GM12872 (cell line): ENCODE data around the gene ELAPOR2.

Experiments used
- CTCF ChIP-seq: IDR thresholded peaks from 3 replicates; pipeline ENCODE4 v1.5.1; 2011; ENCODE audit warnings: low read depth, mild to moderate bottlenecking, low read length, moderate library complexity; ENCODE audit not compliant: insufficient read depth

The ELAPOR2 gene

GRCh38 chr7:87029078-87029477 is 30.4 kb downstream of the ELAPOR2 start:
- TF ChIP-seq CTCF: no peak

- no peak for TF ChIP-seq CTCF
These were observed 30.8 kb downstream of the ELAPOR2 start for GRCh38 chr7:87028636-87029035.

GRCh38 chr7:87027900-87028299 is 31.6 kb downstream of the ELAPOR2 start:
- no peak for TF ChIP-seq CTCF

GRCh38 chr7:87021285-87021684 is 38.2 kb downstream of the ELAPOR2 start:
- no peak for TF ChIP-seq CTCF

- no peak for TF ChIP-seq CTCF
These were observed 42.8 kb downstream of the ELAPOR2 start for GRCh38 chr7:87016606-87017005.

GRCh38 chr7:87013840-87014190 is 45.6 kb downstream of the ELAPOR2 start:
- TF ChIP-seq CTCF: no peak

GRCh38 chr7:87013136-87013839 is 46.2 kb downstream of the ELAPOR2 start:
- TF ChIP-seq CTCF: no peak
